ENCODE data around the gene ZC3H7A. TPM values are rescaled to one million over a fixed set of nuclear protein-coding genes. Genes with fewer than 3 reads are reported as not detected.
A peak's percentile ranks its signal among the peaks of the same experiment; 100 is the strongest.

ZC3H7A gene
- total and polyA plus RNA-seq, 9 of the 15 experiments (the other 6 are each of a cell fraction or from before 2014, with no cell fraction given): 19.8 to 49.1 (median 28.2) TPM

DNA sequence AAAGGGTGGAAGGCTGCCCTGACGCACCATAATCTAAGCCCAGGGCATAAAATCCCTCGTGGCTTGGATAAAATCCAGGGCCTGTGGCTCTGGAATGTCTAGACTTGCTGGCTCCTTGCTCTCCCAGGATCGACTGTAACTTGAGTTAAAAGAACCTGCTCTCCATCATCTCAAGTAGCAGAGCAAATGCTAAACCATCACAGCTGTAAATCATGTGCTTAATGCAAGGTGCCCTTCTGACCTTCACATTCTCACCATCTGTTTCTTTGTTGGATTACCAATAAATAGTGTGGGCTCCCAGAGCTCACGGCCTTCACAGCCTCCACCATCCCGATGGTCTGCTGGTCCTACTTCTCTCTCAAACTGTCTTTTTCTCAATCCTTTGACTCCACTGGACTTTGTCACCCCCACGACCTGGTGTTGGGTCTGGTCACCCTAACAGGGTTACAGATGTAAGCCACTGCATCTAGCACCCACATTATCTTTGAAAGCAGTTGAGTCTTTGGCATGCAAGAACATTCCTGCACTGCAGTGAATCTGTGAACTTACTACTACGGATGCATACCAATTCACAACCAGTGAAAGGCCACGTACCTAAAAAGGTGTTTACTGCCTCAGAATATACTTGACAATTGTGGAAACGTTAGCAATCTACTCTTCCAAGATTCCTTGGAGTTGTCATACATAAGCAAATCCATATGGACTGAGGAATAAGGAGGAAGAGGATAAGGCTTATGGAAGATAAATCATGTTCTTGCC, 39.0 kb upstream of the ZC3H7A start (continued):
- TF ChIP-seq, protein P1, sequence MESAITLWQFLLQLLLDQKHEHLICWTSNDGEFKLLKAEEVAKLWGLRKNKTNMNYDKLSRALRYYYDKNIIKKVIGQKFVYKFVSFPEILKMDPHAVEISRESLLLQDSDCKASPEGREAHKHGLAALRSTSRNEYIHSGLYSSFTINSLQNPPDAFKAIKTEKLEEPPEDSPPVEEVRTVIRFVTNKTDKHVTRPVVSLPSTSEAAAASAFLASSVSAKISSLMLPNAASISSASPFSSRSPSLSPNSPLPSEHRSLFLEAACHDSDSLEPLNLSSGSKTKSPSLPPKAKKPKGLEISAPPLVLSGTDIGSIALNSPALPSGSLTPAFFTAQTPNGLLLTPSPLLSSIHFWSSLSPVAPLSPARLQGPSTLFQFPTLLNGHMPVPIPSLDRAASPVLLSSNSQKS (CRISPR knock-in tag; IDR thresholded peaks at IDR 0.05): no peak
- TF ChIP-seq, protein P2, sequence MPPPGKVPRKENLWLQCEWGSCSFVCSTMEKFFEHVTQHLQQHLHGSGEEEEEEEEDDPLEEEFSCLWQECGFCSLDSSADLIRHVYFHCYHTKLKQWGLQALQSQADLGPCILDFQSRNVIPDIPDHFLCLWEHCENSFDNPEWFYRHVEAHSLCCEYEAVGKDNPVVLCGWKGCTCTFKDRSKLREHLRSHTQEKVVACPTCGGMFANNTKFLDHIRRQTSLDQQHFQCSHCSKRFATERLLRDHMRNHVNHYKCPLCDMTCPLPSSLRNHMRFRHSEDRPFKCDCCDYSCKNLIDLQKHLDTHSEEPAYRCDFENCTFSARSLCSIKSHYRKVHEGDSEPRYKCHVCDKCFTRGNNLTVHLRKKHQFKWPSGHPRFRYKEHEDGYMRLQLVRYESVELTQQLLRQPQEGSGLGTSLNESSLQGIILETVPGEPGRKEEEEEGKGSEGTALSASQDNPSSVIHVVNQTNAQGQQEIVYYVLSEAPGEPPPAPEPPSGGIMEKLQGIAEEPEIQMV (tag; conservative IDR thresholded peaks at IDR 0.05; ENCODE audit: low read depth): no peak
- TF ChIP-seq CBFA2T2 (conservative IDR thresholded peaks at IDR 0.05) (peak; percentile 53), TEAD4 (IDR thresholded peaks at IDR 0.05; ENCODE audit: low read length) (0 out of 2 replicates have a peak, but pooled peaks have one; percentile 29), TEAD4 (CRISPR knock-in tag; IDR thresholded peaks at IDR 0.05; ENCODE audit: borderline replicate concordance) (no peak), CSDE1 (IDR thresholded peaks at IDR 0.05) (no peak), EP300 (IDR thresholded peaks at IDR 0.05; ENCODE audit: low read length) (peak; percentile 24; the same call in 1 of the 2 replicates), KAT8 (IDR thresholded peaks at IDR 0.05; ENCODE audit: low read depth) (no peak), POLR2H (tag; IDR thresholded peaks at IDR 0.05; ENCODE audit: low read depth) (0 out of 2 replicates have a peak, but pooled peaks have one; percentile 11), ZNF57 (CRISPR knock-in tag; IDR thresholded peaks at IDR 0.05) (no peak), RBM39 (optimal IDR thresholded peaks at IDR 0.05; ENCODE audit: low read depth, low read length) (no peak), HNRNPH1 (optimal IDR thresholded peaks at IDR 0.05; ENCODE audit: low read depth, low read length) (no peak), KLF13 (tag; IDR thresholded peaks at IDR 0.05; ENCODE audit: borderline replicate concordance, low read depth) (no peak), SUPT5H (IDR thresholded peaks at IDR 0.05) (peak; percentile 74), MYNN (IDR thresholded peaks at IDR 0.05) (peak; percentile 23; the same call in 1 of the 2 replicates), MYNN (CRISPR knock-in tag; IDR thresholded peaks at IDR 0.05) (no peak), BACH1 (tag; IDR thresholded peaks at IDR 0.05) (no peak), SIN3A (IDR thresholded peaks at IDR 0.05; ENCODE audit: borderline replicate concordance in 2 of 2, control insufficient read depth in 1 of 2, low read depth in 2 of 2, low read length in 2 of 2) (no peak)
- TF ChIP-seq, protein P3, sequence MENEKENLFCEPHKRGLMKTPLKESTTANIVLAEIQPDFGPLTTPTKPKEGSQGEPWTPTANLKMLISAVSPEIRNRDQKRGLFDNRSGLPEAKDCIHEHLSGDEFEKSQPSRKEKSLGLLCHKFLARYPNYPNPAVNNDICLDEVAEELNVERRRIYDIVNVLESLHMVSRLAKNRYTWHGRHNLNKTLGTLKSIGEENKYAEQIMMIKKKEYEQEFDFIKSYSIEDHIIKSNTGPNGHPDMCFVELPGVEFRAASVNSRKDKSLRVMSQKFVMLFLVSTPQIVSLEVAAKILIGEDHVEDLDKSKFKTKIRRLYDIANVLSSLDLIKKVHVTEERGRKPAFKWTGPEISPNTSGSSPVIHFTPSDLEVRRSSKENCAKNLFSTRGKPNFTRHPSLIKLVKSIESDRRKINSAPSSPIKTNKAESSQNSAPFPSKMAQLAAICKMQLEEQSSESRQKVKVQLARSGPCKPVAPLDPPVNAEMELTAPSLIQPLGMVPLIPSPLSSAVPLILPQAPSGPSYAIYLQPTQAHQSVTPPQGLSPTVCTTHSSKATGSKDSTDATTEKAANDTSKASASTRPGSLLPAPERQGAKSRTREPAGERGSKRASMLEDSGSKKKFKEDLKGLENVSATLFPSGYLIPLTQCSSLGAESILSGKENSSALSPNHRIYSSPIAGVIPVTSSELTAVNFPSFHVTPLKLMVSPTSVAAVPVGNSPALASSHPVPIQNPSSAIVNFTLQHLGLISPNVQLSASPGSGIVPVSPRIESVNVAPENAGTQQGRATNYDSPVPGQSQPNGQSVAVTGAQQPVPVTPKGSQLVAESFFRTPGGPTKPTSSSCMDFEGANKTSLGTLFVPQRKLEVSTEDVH (IDR thresholded peaks at IDR 0.05; ENCODE audit: low read depth, partially characterized antibody): peak; percentile 32
- TF ChIP-seq, protein P4, sequence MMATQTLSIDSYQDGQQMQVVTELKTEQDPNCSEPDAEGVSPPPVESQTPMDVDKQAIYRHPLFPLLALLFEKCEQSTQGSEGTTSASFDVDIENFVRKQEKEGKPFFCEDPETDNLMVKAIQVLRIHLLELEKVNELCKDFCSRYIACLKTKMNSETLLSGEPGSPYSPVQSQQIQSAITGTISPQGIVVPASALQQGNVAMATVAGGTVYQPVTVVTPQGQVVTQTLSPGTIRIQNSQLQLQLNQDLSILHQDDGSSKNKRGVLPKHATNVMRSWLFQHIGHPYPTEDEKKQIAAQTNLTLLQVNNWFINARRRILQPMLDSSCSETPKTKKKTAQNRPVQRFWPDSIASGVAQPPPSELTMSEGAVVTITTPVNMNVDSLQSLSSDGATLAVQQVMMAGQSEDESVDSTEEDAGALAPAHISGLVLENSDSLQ (IDR thresholded peaks at IDR 0.05): peak; percentile 31; the same call in 1 of the 2 replicates
